ENCODE measurements around the gene SGSM2.
"Not testable (repeated sequence)": the region's sequence is repeated elsewhere in the genome, so short reads cannot be mapped to it uniquely, and the experiment has no call there.

Gene SGSM2

GRCh38 chr17:2309338-2310154 lies 27.8 kb upstream of the SGSM2 start:
- H3K9me3 ChIP-seq (ENCODE audit: control insufficient read depth, insufficient read depth, low read length) = no peaks in the 10 kb centered on the region

DNA sequence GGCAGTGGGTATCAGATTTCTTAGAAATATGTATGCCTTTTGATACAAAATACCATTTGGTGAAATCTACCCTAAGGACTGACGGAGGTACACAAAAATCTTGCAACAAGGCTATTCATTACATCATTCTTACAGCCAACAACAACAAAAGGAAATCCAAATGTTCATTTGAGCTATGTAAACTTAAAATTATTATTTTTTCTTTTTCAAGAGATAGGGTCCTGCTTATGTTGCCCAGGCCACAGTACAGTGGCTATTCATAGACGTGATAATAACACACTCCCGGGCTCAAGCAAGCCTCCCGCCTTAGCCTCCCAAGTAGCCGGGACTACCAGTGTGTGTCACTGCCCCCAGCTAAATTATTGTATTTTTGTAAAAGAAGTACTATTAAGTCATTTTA lies 24.6 kb upstream of the SGSM2 start:
- Histone ChIP-seq H3K4me1 (ENCODE audit: control insufficient read depth, insufficient read depth, low read length) (no peaks in the 10 kb centered on the region), H3K9ac (ENCODE audit: low read depth, low read length) (no peak overlapping the region), H3K36me3 (ENCODE audit: control insufficient read depth, insufficient read depth, low read length) (no peaks in the 10 kb centered on the region), H3K4me3 (ENCODE audit: low read depth, low read length) (no peak overlapping the region), H3K27me3 (ENCODE audit: control insufficient read depth, insufficient read depth, low read length) (no peaks in the 10 kb centered on the region), H3K9me3 (ENCODE audit: control insufficient read depth, insufficient read depth, low read length) (no peaks in the 10 kb centered on the region)

More at GRCh38 chr17:2309338-2310154, 27.8 kb upstream of the SGSM2 start:
- H3K27me3 ChIP-seq (ENCODE audit: control insufficient read depth, insufficient read depth, low read length) = no peaks in the 10 kb centered on the region
- H3K36me3 ChIP-seq (ENCODE audit: control insufficient read depth, insufficient read depth, low read length) = no peaks in the 10 kb centered on the region
- no peak overlapping the region for H3K9ac ChIP-seq (ENCODE audit: low read depth, low read length)
- no peaks in the 10 kb centered on the region for H3K4me1 ChIP-seq (ENCODE audit: control insufficient read depth, insufficient read depth, low read length)
- no peak overlapping the region for H3K4me3 ChIP-seq (ENCODE audit: low read depth, low read length)

- H3K27me3 ChIP-seq (ENCODE audit: control insufficient read depth, insufficient read depth, low read length); H3K36me3 ChIP-seq (ENCODE audit: control insufficient read depth, insufficient read depth, low read length); H3K4me3 ChIP-seq (ENCODE audit: low read depth, low read length); H3K9me3 ChIP-seq (ENCODE audit: control insufficient read depth, insufficient read depth, low read length); H3K4me1 ChIP-seq (ENCODE audit: control insufficient read depth, insufficient read depth, low read length); H3K9ac ChIP-seq (ENCODE audit: low read depth, low read length): not testable (repeated sequence)
Measured at GRCh38 chr17:2316916-2317205, 20.4 kb upstream of the SGSM2 start.

DNA sequence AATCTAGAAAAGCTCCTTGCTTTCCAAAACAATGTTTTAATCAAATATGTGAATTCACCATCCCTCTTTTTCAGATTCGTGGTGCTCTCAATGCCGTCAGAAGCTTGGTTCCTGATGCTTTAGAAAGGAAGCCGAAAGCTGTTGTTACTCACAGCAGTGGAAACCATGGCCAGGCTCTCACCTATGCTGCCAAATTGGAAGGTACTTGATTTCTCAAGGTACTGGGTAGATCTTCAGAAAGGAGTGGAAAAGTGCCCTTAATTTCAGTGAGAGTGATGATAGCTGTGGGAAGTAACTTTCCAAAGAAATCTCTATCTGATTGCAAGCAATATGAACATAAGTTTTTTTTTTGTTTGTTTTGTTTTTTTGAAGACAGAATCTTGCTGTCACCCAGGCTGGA lies 19.5 kb upstream of the SGSM2 start:
- H3K4me3 ChIP-seq (ENCODE audit: low read depth, low read length) = no peak overlapping the region
- H3K9me3 ChIP-seq (ENCODE audit: control insufficient read depth, insufficient read depth, low read length) = no peaks in the 10 kb centered on the region
- no peaks in the 10 kb centered on the region for H3K27me3 ChIP-seq (ENCODE audit: control insufficient read depth, insufficient read depth, low read length)
- peaks cover 5% of the 10 kb centered on the region for H3K36me3 ChIP-seq (ENCODE audit: control insufficient read depth, insufficient read depth, low read length)
- H3K9ac ChIP-seq (ENCODE audit: low read depth, low read length) = no peak overlapping the region
- H3K4me1 ChIP-seq (ENCODE audit: control insufficient read depth, insufficient read depth, low read length) = no peaks in the 10 kb centered on the region

GRCh38 chr17:2319051-2319450 lies 18.2 kb upstream of the SGSM2 start:
- Histone ChIP-seq H3K9me3 (ENCODE audit: control insufficient read depth, insufficient read depth, low read length) (no peaks in the 10 kb centered on the region), H3K9ac (ENCODE audit: low read depth, low read length) (no peak overlapping the region), H3K4me3 (ENCODE audit: low read depth, low read length) (no peak overlapping the region), H3K36me3 (ENCODE audit: control insufficient read depth, insufficient read depth, low read length) (peaks cover 11% of the 10 kb centered on the region), H3K27me3 (ENCODE audit: control insufficient read depth, insufficient read depth, low read length) (no peaks in the 10 kb centered on the region), H3K4me1 (ENCODE audit: control insufficient read depth, insufficient read depth, low read length) (no peaks in the 10 kb centered on the region)

GRCh38 chr17:2321399-2321798 lies 15.9 kb upstream of the SGSM2 start:
- H3K27me3 ChIP-seq (ENCODE audit: control insufficient read depth, insufficient read depth, low read length) = no peaks in the 10 kb centered on the region
- no peak overlapping the region for H3K4me3 ChIP-seq (ENCODE audit: low read depth, low read length)
- H3K9ac ChIP-seq (ENCODE audit: low read depth, low read length) = no peak overlapping the region
- H3K4me1 ChIP-seq (ENCODE audit: control insufficient read depth, insufficient read depth, low read length) = no peaks in the 10 kb centered on the region
- H3K9me3 ChIP-seq (ENCODE audit: control insufficient read depth, insufficient read depth, low read length) = no peaks in the 10 kb centered on the region
- H3K36me3 ChIP-seq (ENCODE audit: control insufficient read depth, insufficient read depth, low read length) = peaks cover 32% of the 10 kb centered on the region

DNA sequence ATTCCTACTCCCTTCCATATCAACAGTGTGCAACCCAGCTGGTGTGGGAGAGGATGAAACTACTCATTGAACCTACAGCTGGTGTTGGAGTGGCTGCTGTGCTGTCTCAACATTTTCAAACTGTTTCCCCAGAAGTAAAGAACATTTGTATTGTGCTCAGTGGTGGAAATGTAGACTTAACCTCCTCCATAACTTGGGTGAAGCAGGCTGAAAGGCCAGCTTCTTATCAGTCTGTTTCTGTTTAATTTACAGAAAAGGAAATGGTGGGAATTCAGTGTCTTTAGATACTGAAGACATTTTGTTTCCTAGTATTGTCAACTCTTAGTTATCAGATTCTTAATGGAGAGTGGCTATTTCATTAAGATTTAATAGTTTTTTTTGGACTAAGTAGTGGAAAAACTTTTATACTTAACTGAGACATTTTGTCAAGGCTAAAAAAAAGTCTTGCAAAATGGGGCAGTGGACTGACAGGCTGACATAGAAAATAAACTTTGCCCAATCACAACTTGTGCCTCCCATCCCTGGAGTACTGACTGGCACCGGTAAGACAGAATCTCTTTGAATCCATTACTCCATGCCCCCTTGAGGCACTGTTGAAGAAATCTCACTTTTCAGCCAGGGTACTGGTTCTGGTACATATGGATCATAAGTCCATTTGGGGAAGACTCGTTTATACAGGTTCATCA lies 13.5 kb upstream of the SGSM2 start:
- Histone ChIP-seq H3K36me3 (ENCODE audit: control insufficient read depth, insufficient read depth, low read length) (peaks cover 40% of the 10 kb centered on the region), H3K9me3 (ENCODE audit: control insufficient read depth, insufficient read depth, low read length) (no peaks in the 10 kb centered on the region), H3K4me3 (ENCODE audit: low read depth, low read length) (no peak overlapping the region), H3K27me3 (ENCODE audit: control insufficient read depth, insufficient read depth, low read length) (no peaks in the 10 kb centered on the region), H3K9ac (ENCODE audit: low read depth, low read length) (no peak overlapping the region), H3K4me1 (ENCODE audit: control insufficient read depth, insufficient read depth, low read length) (no peaks in the 10 kb centered on the region)

- no peak overlapping the region for H3K9ac ChIP-seq (ENCODE audit: low read depth, low read length)
- H3K9me3 ChIP-seq (ENCODE audit: control insufficient read depth, insufficient read depth, low read length) = no peaks in the 10 kb centered on the region
- no peaks in the 10 kb centered on the region for H3K27me3 ChIP-seq (ENCODE audit: control insufficient read depth, insufficient read depth, low read length)
- H3K36me3 ChIP-seq (ENCODE audit: control insufficient read depth, insufficient read depth, low read length) = peaks cover 60% of the 10 kb centered on the region
- H3K4me3 ChIP-seq (ENCODE audit: low read depth, low read length) = no peak overlapping the region
- peaks cover 5% of the 10 kb centered on the region for H3K4me1 ChIP-seq (ENCODE audit: control insufficient read depth, insufficient read depth, low read length)
Measured at GRCh38 chr17:2331303-2331702, 6.0 kb upstream of the SGSM2 start.

DNA sequence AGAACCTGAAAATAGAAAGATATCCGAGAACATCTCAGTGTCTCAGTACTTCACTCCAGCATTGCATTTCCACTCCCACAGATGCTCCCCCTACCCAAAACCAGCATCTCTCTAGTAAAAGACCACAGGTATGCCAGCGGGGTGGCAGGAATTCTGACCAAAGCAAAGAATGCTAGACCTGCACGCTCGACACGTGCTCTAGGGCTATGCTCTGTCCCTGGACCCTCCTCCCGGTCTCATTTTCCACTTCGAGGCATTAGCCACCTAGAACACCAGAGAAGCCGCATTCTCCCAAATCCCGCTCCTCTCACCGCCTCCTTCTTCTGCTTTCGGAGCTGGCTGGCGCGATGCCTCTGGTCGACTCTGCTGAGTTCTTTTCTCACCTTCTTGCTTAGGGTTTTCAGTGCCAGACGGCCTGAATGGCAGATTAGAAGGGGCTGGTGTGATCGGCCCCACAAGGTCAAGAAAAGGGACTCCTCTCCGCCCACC lies 1.5 kb upstream of the SGSM2 start:
- Histone ChIP-seq H3K9ac (ENCODE audit: low read depth, low read length) (peak overlapping the region; percentile 90), H3K36me3 (ENCODE audit: control insufficient read depth, insufficient read depth, low read length) (peaks cover 38% of the 10 kb centered on the region), H3K4me1 (ENCODE audit: control insufficient read depth, insufficient read depth, low read length) (peaks cover 5% of the 10 kb centered on the region), H3K9me3 (ENCODE audit: control insufficient read depth, insufficient read depth, low read length) (no peaks in the 10 kb centered on the region), H3K4me3 (ENCODE audit: low read depth, low read length) (peak overlapping the region; percentile 95), H3K27me3 (ENCODE audit: control insufficient read depth, insufficient read depth, low read length) (no peaks in the 10 kb centered on the region)

GRCh38 chr17:2336215-2336851 lies 968 bp upstream of the SGSM2 start, which contains the start of gene TSR1:
TSR1 (minus strand) TSS chr17:2336457; CDS start chr17:2336427, 30 bp downstream.
- peaks cover 5% of the 10 kb centered on the region for H3K4me1 ChIP-seq (ENCODE audit: control insufficient read depth, insufficient read depth, low read length)
- peak within 1 kb of the TSS; percentile 90 for H3K9ac ChIP-seq (ENCODE audit: low read depth, low read length)
- no peaks in the 10 kb centered on the region for H3K27me3 ChIP-seq (ENCODE audit: control insufficient read depth, insufficient read depth, low read length)
- no peaks in the 10 kb centered on the region for H3K9me3 ChIP-seq (ENCODE audit: control insufficient read depth, insufficient read depth, low read length)
- peaks cover 34% of the 10 kb centered on the region for H3K36me3 ChIP-seq (ENCODE audit: control insufficient read depth, insufficient read depth, low read length)
- H3K4me3 ChIP-seq (ENCODE audit: low read depth, low read length) = peak within 1 kb of the TSS; percentile 95

DNA sequence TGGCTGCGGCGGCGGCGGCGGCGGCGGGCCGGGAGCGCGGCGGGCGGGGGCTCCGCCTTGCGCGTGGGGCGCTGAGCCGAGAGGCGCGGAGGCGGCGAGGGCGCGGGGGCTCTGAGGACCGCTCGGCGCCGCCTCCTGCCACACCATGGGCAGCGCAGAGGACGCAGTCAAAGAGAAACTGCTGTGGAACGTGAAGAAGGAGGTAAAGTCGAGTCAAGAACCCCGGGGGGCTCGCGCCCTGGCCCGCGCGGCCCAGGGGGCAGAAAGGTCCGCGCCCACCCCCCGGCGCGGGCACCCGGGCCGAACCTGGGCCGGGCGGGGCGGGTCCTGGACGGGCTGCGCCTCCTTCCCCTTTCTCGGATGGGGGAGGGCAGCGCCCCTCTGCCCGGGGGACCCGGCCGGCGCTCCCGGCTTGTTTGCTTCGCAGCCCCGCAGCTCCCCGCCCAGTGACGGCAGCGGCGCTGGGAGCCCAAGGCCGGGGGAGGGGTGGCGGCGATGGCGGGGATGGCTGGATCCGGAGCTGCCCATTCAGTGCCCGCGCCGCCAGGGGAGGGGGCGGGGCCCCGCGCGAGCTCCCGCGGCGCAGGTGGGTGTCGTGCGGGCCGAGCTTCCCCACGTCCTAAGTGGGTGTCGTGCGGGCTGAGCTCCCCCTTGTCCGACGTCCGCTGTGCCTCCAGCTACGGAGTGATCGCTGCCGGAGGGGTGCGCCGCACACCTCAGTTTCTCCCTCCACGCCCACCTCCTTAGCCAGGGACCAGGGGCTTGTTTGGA lies 428 bp downstream of the SGSM2 start:
- Histone ChIP-seq H3K27me3 (ENCODE audit: control insufficient read depth, insufficient read depth, low read length) (no peaks in the 10 kb centered on the region), H3K9me3 (ENCODE audit: control insufficient read depth, insufficient read depth, low read length) (no peaks in the 10 kb centered on the region), H3K4me3 (ENCODE audit: low read depth, low read length) (peak overlapping the region; percentile 65), H3K9ac (ENCODE audit: low read depth, low read length) (no peak overlapping the region), H3K4me1 (ENCODE audit: control insufficient read depth, insufficient read depth, low read length) (peaks cover 5% of the 10 kb centered on the region), H3K36me3 (ENCODE audit: control insufficient read depth, insufficient read depth, low read length) (peaks cover 25% of the 10 kb centered on the region)

All from iPS-15b (cell line).